ENCODE data around the gene PHC2.

The PHC2 gene

GRCh38 chr1:33420870-33421775 is 9.8 kb downstream of the PHC2 start:
- no peak for DNase-seq

GRCh38 chr1:33418811-33419210 is 12.1 kb downstream of the PHC2 start:
- no peak for DNase-seq

GRCh38 chr1:33414879-33415278 is 16.0 kb downstream of the PHC2 start:
- no peak for DNase-seq

- no peak for DNase-seq
Measured at GRCh38 chr1:33410091-33410701, 20.7 kb downstream of the PHC2 start.

GRCh38 chr1:33408093-33408436 is 22.8 kb downstream of the PHC2 start:
- no peak for DNase-seq

- DNase-seq, result no peak
Measured at GRCh38 chr1:33407352-33408092, 23.4 kb downstream of the PHC2 start.

GRCh38 chr1:33402206-33402605 is 28.7 kb downstream of the PHC2 start:
- no peak for DNase-seq

GRCh38 chr1:33401471-33401870 is 29.4 kb downstream of the PHC2 start:
- no peak for DNase-seq

GRCh38 chr1:33400153-33400911 is 30.6 kb downstream of the PHC2 start:
- no peak for DNase-seq

- DNase-seq, result no peak
Measured at GRCh38 chr1:33399375-33399774, 31.5 kb downstream of the PHC2 start.

- DNase-seq, result no peak
Measured at GRCh38 chr1:33397994-33398393, 32.9 kb downstream of the PHC2 start.

- DNase-seq, result no peak
Measured at GRCh38 chr1:33397125-33397506, 33.8 kb downstream of the PHC2 start.

GRCh38 chr1:33396188-33397124 is 34.4 kb downstream of the PHC2 start:
- DNase-seq, result no peak

GRCh38 chr1:33394770-33395169 is 36.1 kb downstream of the PHC2 start:
- no peak for DNase-seq

GRCh38 chr1:33393991-33394390 is 36.9 kb downstream of the PHC2 start:
- no peak for DNase-seq

GRCh38 chr1:33393524-33393923 is 37.4 kb downstream of the PHC2 start:
- DNase-seq, result no peak

GRCh38 chr1:33392639-33393038 is 38.3 kb downstream of the PHC2 start:
- no peak for DNase-seq

GRCh38 chr1:33392206-33392605 is 38.7 kb downstream of the PHC2 start:
- no peak for DNase-seq

- DNase-seq, result no peak
Measured at GRCh38 chr1:33391343-33392078, 39.4 kb downstream of the PHC2 start.

- DNase-seq, result no peak
Measured at GRCh38 chr1:33390542-33390941, 40.4 kb downstream of the PHC2 start.

Measured in activated CD4-positive, alpha-beta T cell treated with anti-CD3 and anti-CD28 coated beads, Interleukin-2, amount 50 U/mL, for 48 hours (primary cell).